Cerebellar nuclear complex (tissue), 1 donor: Measurements from ENCODE around the gene SPRR1A.
"Not testable (repeated sequence)": the region's sequence is repeated elsewhere in the genome, so short reads cannot be mapped to it uniquely, and the experiment has no call there.

ENCODE experiments used
- DNase-seq, 2 experiments: peaks; one replicate each; lab custom pipeline; 2025; lab: John Stamatoyannopoulos, UW

SPRR1A gene

GRCh38 chr1:152972196-152972886 is 11.5 kb upstream of the SPRR1A start:
- no peak for DNase-seq

GRCh38 chr1:152976688-152977087 is 7.2 kb upstream of the SPRR1A start:
- DNase-seq = no peak

- DNase-seq = no peak
Measured at GRCh38 chr1:152977614-152978013, 6.3 kb upstream of the SPRR1A start.

- DNase-seq = no peak
Measured at GRCh38 chr1:152980676-152981075, 3.2 kb upstream of the SPRR1A start.

GRCh38 chr1:152981146-152981871 is 2.6 kb upstream of the SPRR1A start:
- DNase-seq = no peak

- no peak for DNase-seq
Measured at GRCh38 chr1:152982076-152982475, 1.8 kb upstream of the SPRR1A start.

- DNase-seq = no peak
Measured at GRCh38 chr1:152983234-152983633, 647 bp upstream of the SPRR1A start.

- DNase-seq = no peak
Measured at GRCh38 chr1:152986578-152986977, 2.7 kb downstream of the SPRR1A start.

- DNase-seq = no peak
Measured at GRCh38 chr1:152993186-152993585, 9.3 kb downstream of the SPRR1A start.

- no peak for DNase-seq
Measured at GRCh38 chr1:152995842-152996241, 12.0 kb downstream of the SPRR1A start.

GRCh38 chr1:152996633-152997400 is 12.9 kb downstream of the SPRR1A start:
- DNase-seq = no peak

- DNase-seq = no peak
Measured at GRCh38 chr1:152997901-152998300, 14.0 kb downstream of the SPRR1A start.

GRCh38 chr1:152998476-152998875 is 14.6 kb downstream of the SPRR1A start:
- DNase-seq = no peak

GRCh38 chr1:152999818-153000217 is 15.9 kb downstream of the SPRR1A start:
- no peak for DNase-seq

GRCh38 chr1:153000294-153000693 is 16.4 kb downstream of the SPRR1A start:
- DNase-seq = no peak

GRCh38 chr1:153001382-153001781 is 17.5 kb downstream of the SPRR1A start, which contains the start of gene SPRR3:
Gene SPRR3, plus strand, starts transcription at chr1:153001749. Its CDS starts 1,272 bp downstream, at chr1:153003021.
- DNase-seq = no peak

GRCh38 chr1:153011235-153011758 is 27.4 kb downstream of the SPRR1A start:
- DNase-seq = not testable (repeated sequence)

- DNase-seq = not testable (repeated sequence)
Measured at GRCh38 chr1:153021829-153022228, 37.9 kb downstream of the SPRR1A start.

- not testable (repeated sequence) for DNase-seq
Measured at GRCh38 chr1:153022340-153022739, 38.5 kb downstream of the SPRR1A start.

GRCh38 chr1:153023109-153023508 is 39.2 kb downstream of the SPRR1A start:
- DNase-seq = no peak

GRCh38 chr1:153024413-153024812 is 40.5 kb downstream of the SPRR1A start:
- no peak for DNase-seq

GRCh38 chr1:153025797-153026196 is 41.9 kb downstream of the SPRR1A start:
- DNase-seq = no peak
